IMR-90 (cell line): Measurements from ENCODE around the gene SMIM14. TPM values are rescaled to one million over a fixed set of nuclear protein-coding genes. Genes with fewer than 3 reads are reported as not detected.

Experiments used
- ATAC-seq: fragments of 200-7000 bp; cut with Tn5 transposase; 2 replicates; pipeline ENCODE4 v1.9.1; 2020; ENCODE audit warnings: low read depth, mild to moderate bottlenecking, moderate library complexity
- BruUV-seq: library from RNA; stranded (reverse); fragments of 400-500 nt; replicated peaks from 2 replicates; lab custom pipeline; 2021; lab: Mats Ljungman, UMichigan
- CTCF ChIA-PET: fragments of 300-600 bp; formaldehyde crosslinking; extraction: SDS; loops from one replicate; lab custom pipeline; 2021; ENCODE audit warnings: antibody characterized with exemption; lab: Yijun Ruan, JAX
- POLR2A ChIA-PET: fragments of 300-600 bp; sonication (Branson Sonifier 250); formaldehyde crosslinking; loops from one replicate; lab custom pipeline; 2022; ENCODE audit warnings: antibody characterized with exemption; ENCODE audit not compliant: unreplicated experiment; lab: Charles Lee
- DNase-seq: peaks from one replicate; pipeline ENCODE4 v3.0.0; 2013
- H2AFZ ChIP-seq: replicated peaks from 2 replicates; pipeline ENCODE3; 2013; ENCODE audit warnings: low read length, mild to moderate bottlenecking; ENCODE audit not compliant: poor library complexity
- H2AK5ac ChIP-seq: 2 replicates; pipeline ENCODE4 v1.6.1; 2013; ENCODE audit warnings: low read depth, low read length, inconsistent platforms
- H2AK9ac ChIP-seq: replicated peaks from 2 replicates; pipeline ENCODE3; 2013; ENCODE audit warnings: mild to moderate bottlenecking, low read depth, low read length, moderate library complexity; ENCODE audit not compliant: poor library complexity
- H2BK120ac ChIP-seq: 2 replicates; pipeline ENCODE4 v1.6.1; 2013; ENCODE audit warnings: low read depth, low read length, inconsistent platforms
- H2BK15ac ChIP-seq: 3 replicates; pipeline ENCODE4 v1.6.1; 2013; ENCODE audit warnings: low read depth, low read length, inconsistent platforms
- H2BK20ac ChIP-seq: 2 replicates; pipeline ENCODE4 v1.6.1; 2013; ENCODE audit warnings: low read depth, mild to moderate bottlenecking, inconsistent platforms, low read length, moderate library complexity
- H2BK5ac ChIP-seq: 2 replicates; pipeline ENCODE4 v1.6.1; 2013; ENCODE audit warnings: mild to moderate bottlenecking, low read depth, low read length, inconsistent platforms; ENCODE audit not compliant: poor library complexity, severe bottlenecking
- H3K14ac ChIP-seq: replicated peaks from 2 replicates; pipeline ENCODE4 v1.6.1; 2013; ENCODE audit warnings: low read depth, low read length, inconsistent platforms
- H3K18ac ChIP-seq: 2 replicates; pipeline ENCODE4 v1.6.1; 2013; ENCODE audit warnings: low read depth, low read length, control low read depth
- H3K23ac ChIP-seq: 2 replicates; pipeline ENCODE4 v1.6.1; 2013; ENCODE audit warnings: low read depth, low read length, inconsistent platforms
- H3K27ac ChIP-seq: 2 replicates; pipeline ENCODE4 v1.5.1; 2013; ENCODE audit warnings: mild to moderate bottlenecking, control low read depth, low read length; ENCODE audit not compliant: insufficient read depth
- H3K27me3 ChIP-seq: 2 replicates; pipeline ENCODE4 v1.6.1; 2013; ENCODE audit warnings: low read length; ENCODE audit not compliant: control insufficient read depth, insufficient read depth
- H3K36me3 ChIP-seq: 2 replicates; pipeline ENCODE4 v1.6.1; 2013; ENCODE audit warnings: low read length, mixed read lengths; ENCODE audit not compliant: control insufficient read depth, insufficient read depth
- H3K4ac ChIP-seq: 2 replicates; pipeline ENCODE4 v1.6.1; 2013; ENCODE audit warnings: low read depth, low read length, inconsistent platforms
- H3K4me1 ChIP-seq: 2 replicates; pipeline ENCODE4 v1.6.1; 2013; ENCODE audit warnings: low read length, mixed read lengths; ENCODE audit not compliant: control insufficient read depth, insufficient read depth
- H3K4me2 ChIP-seq: 2 replicates; pipeline ENCODE4 v1.6.1; 2013; ENCODE audit warnings: low read depth, mild to moderate bottlenecking, control low read depth, low read length, moderate library complexity
- H3K4me3 ChIP-seq: 2 replicates; pipeline ENCODE4 v1.5.1; 2013; ENCODE audit warnings: low read depth, mild to moderate bottlenecking, control low read depth, low read length, moderate library complexity; ENCODE audit not compliant: insufficient read depth
- H3K56ac ChIP-seq: 2 replicates; pipeline ENCODE4 v1.6.1; 2013; ENCODE audit warnings: low read length, inconsistent platforms; ENCODE audit not compliant: insufficient read depth; ENCODE audit errors: extremely low read depth
- H3K79me1 ChIP-seq, 2 experiments: 2 replicates each; pipeline ENCODE4 v1.6.1; 2013; ENCODE audit warnings: low read length in 2 of 2, inconsistent platforms in 1 of 2, low read depth in 1 of 2
- H3K9ac ChIP-seq: 2 replicates; pipeline ENCODE4 v1.6.1; 2013; ENCODE audit warnings: low read depth, low read length, control low read depth
- H3K9me1 ChIP-seq: 2 replicates; pipeline ENCODE4 v1.6.1; 2013; ENCODE audit warnings: low read length, inconsistent platforms; ENCODE audit not compliant: insufficient read depth
- H3K9me3 ChIP-seq: 2 replicates; pipeline ENCODE4 v1.6.1; 2013; ENCODE audit warnings: low read length; ENCODE audit not compliant: control insufficient read depth, insufficient read depth
- H4K20me1 ChIP-seq: 2 replicates; pipeline ENCODE4 v1.6.1; 2013; ENCODE audit warnings: low read length, inconsistent platforms; ENCODE audit not compliant: insufficient read depth
- H4K5ac ChIP-seq: 2 replicates; pipeline ENCODE4 v1.6.1; 2013; ENCODE audit warnings: mild to moderate bottlenecking, low read depth, low read length, control low read depth
- H4K8ac ChIP-seq, 2 experiments: 2 replicates each; pipeline ENCODE4 v1.6.1; 2013; ENCODE audit warnings: low read depth in 2 of 2, low read length in 2 of 2, control low read depth in 1 of 2, inconsistent platforms in 1 of 2
- H4K91ac ChIP-seq: 2 replicates; pipeline ENCODE4 v1.6.1; 2013; ENCODE audit warnings: low read depth, low read length, inconsistent platforms; ENCODE audit not compliant: insufficient read depth
- BHLHE40 ChIP-seq: fragments of 150-350 bp; IDR thresholded peaks from 2 replicates; pipeline ENCODE4 v1.6.1; 2016; ENCODE audit warnings: mild to moderate bottlenecking, low read depth, low read length
- CEBPB ChIP-seq: IDR thresholded peaks from 2 replicates; pipeline ENCODE4 v1.6.1; 2012; ENCODE audit warnings: low read depth, low read length, improper control_type of control experiment
- CTCF ChIP-seq: conservative IDR thresholded peaks from 2 replicates; pipeline ENCODE4 v1.5.1; 2012; ENCODE audit warnings: mild to moderate bottlenecking, low read depth, low read length, improper control_type of control experiment
- FOS ChIP-seq: fragments of 150-350 bp; IDR thresholded peaks from 2 replicates; pipeline ENCODE4 v1.6.1; 2016; ENCODE audit warnings: low read depth, low read length
- MAFK ChIP-seq: IDR thresholded peaks from 2 replicates; pipeline ENCODE4 v1.6.1; 2012; ENCODE audit warnings: low read depth, low read length, improper control_type of control experiment
- MAZ ChIP-seq: IDR thresholded peaks from 2 replicates; pipeline ENCODE4 v1.6.1; 2012; ENCODE audit warnings: low read depth, mild to moderate bottlenecking, low read length, improper control_type of control experiment, moderate library complexity, borderline replicate concordance
- POLR2A ChIP-seq: IDR thresholded peaks from 2 replicates; pipeline ENCODE4 v1.6.1; 2012; ENCODE audit warnings: mild to moderate bottlenecking, low read depth, low read length
- RAD21 ChIP-seq: IDR thresholded peaks from 2 replicates; pipeline ENCODE4 v1.6.1; 2012; ENCODE audit warnings: low read length, improper control_type of control experiment
- RCOR1 ChIP-seq: IDR thresholded peaks from 2 replicates; pipeline ENCODE4 v1.6.1; 2012; ENCODE audit warnings: mild to moderate bottlenecking, low read length, improper control_type of control experiment; ENCODE audit not compliant: insufficient replicate concordance
- RFX5 ChIP-seq: IDR thresholded peaks from 2 replicates; pipeline ENCODE4 v1.8.0; 2012; ENCODE audit warnings: low read depth, mild to moderate bottlenecking, low read length, moderate library complexity
- SMC3 ChIP-seq: fragments of 150-350 bp; IDR thresholded peaks from 2 replicates; pipeline ENCODE4 v1.6.1; 2016; ENCODE audit warnings: low read depth, mild to moderate bottlenecking, antibody characterized with exemption, low read length, moderate library complexity
- WGBS, 2 experiments: methylation state at CpG; one replicate each; pipeline versions ENCODE4 v1.1.5 to v1.1.7; 2013; ENCODE audit warnings: missing lambda C conversion rate in 2 of 2; ENCODE audit not compliant: insufficient read length in 1 of 2; ENCODE audit errors: extremely low coverage in 2 of 2; 5-methylcytosine and 5-hydroxymethylcytosine counted together
- dilution Hi-C: fragments of 300-500 bp; cut with HindIII; formaldehyde crosslinking; loops from one replicate; pipeline ENCODE4 v1.14.3; 2018; ENCODE audit warnings: low sequenced_read_pairs; ENCODE audit not compliant: unreplicated experiment
- in situ Hi-C: fragments of 300-500 bp; cut with MboI; formaldehyde crosslinking; loops from 3 replicates; pipeline ENCODE4 v1.14.3; 2019; ENCODE audit warnings: low sequenced_read_pairs, inconsistent platforms, mixed read lengths
- intact Hi-C: fragments of 100-400 bp; cut with micrococcal nuclease; formaldehyde crosslinking; loops from 2 replicates; pipeline ENCODE4 v1.10.0; 2022
- polyA plus RNA-seq, 3 experiments: library from polyadenylated mRNA; depleted of rRNA; stranded (reverse); fragments of >200 nt; gene quantifications; 2 replicates each; pipeline ENCODE4 v1.2.3, GENCODE V29; 2012; ENCODE audit warnings: low replicate concordance in 1 of 3
- total RNA-seq: library from RNA; depleted of rRNA; stranded (reverse); fragments of >200 nt; gene quantifications from 2 replicates; pipeline ENCODE4 v1.2.3, GENCODE V29; 2012
- TF ChIP-seq, protein P1 (sequence below): fragments of 150-350 bp; IDR thresholded peaks from 2 replicates; pipeline ENCODE4 v1.6.1; 2017; ENCODE audit warnings: mild to moderate bottlenecking, antibody characterized with exemption, low read length, low read depth

Gene SMIM14
- total and polyA plus RNA-seq, 2 of the 4 experiments (the other 2 are of a cell fraction) = 15.6 to 20.9 TPM

GRCh38 chr4:39571504-39571903 is 67.2 kb downstream of the SMIM14 start:
- Histone ChIP-seq H2AK5ac (no peak overlapping the region), H2AK9ac (no peak overlapping the region), H3K18ac (no peak overlapping the region), H2BK120ac (no peak overlapping the region), H2AFZ (no peak overlapping the region), H3K14ac (no peak overlapping the region), H3K56ac (no peak overlapping the region), H3K27me3 (no peaks in the 10 kb centered on the region), H4K8ac (no peak overlapping the region), H3K4ac (no peak overlapping the region), H3K79me1 (peaks cover 0 to 7% of the 10 kb centered on the region in 2 experiments; a peak in 1 of 4 replicates), H3K4me3 (no peak overlapping the region), H3K9me3 (no peaks in the 10 kb centered on the region), H3K23ac (no peak overlapping the region), H3K4me1 (peaks cover 7% of the 10 kb centered on the region), H2BK5ac (no peak overlapping the region), H2BK20ac (no peak overlapping the region), H3K9me1 (peaks cover 6% of the 10 kb centered on the region), H3K9ac (no peak overlapping the region), H2BK15ac (no peak overlapping the region), H3K27ac (no peak overlapping the region), H4K91ac (no peak overlapping the region), H3K36me3 (no peaks in the 10 kb centered on the region), H4K20me1 (0 out of 2 replicates have a peak, but pooled peaks cover 3% of the 10 kb centered on the region), H3K4me2 (no peak overlapping the region), H4K5ac (no peak overlapping the region)
- BruUV-seq = no TSS peak
- no CpG with 5 or more reads among the region's 6 CpGs for WGBS, 2 experiments
- TF ChIP-seq MAZ (no peak), SMC3 (no peak), CEBPB (no peak), BHLHE40 (no peak), RFX5 (no peak), CTCF (no peak), RCOR1 (no peak), MAFK (no peak), FOS (no peak), RAD21 (no peak), POLR2A (no peak)
- TF ChIP-seq, protein P1, sequence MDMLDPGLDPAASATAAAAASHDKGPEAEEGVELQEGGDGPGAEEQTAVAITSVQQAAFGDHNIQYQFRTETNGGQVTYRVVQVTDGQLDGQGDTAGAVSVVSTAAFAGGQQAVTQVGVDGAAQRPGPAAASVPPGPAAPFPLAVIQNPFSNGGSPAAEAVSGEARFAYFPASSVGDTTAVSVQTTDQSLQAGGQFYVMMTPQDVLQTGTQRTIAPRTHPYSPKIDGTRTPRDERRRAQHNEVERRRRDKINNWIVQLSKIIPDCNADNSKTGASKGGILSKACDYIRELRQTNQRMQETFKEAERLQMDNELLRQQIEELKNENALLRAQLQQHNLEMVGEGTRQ = no peak
- intact Hi-C loops (no loop called here), dilution Hi-C loops (no loop called here), in situ Hi-C loops (no loop called here)
- CTCF ChIA-PET = no interaction called here
- DNase-seq (no peak), ATAC-seq (no peak)
- POLR2A ChIA-PET = no interaction called here
